ENCODE measurements around the gene ADK.

DNA sequence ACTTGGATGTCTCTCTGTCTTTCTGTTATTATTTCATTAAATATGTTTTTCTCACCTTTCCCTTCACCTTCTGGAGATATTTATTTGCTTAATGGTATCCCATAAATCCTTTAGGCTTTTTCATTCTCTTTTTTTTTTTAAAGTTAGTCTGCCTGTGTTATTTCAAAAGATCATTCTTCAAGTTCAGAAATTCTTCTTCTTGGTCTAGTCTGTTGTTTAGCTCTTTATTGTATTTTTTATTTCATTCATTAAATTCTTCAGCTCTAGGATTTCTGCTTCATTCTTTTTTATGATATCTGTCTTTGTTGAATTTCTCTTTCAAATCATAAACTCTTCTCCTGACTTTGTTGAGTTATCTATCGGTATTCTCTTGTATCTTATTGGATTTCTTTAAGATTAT is 363.3 kb downstream of the ADK start:
- TF ChIP-seq, protein P1, sequence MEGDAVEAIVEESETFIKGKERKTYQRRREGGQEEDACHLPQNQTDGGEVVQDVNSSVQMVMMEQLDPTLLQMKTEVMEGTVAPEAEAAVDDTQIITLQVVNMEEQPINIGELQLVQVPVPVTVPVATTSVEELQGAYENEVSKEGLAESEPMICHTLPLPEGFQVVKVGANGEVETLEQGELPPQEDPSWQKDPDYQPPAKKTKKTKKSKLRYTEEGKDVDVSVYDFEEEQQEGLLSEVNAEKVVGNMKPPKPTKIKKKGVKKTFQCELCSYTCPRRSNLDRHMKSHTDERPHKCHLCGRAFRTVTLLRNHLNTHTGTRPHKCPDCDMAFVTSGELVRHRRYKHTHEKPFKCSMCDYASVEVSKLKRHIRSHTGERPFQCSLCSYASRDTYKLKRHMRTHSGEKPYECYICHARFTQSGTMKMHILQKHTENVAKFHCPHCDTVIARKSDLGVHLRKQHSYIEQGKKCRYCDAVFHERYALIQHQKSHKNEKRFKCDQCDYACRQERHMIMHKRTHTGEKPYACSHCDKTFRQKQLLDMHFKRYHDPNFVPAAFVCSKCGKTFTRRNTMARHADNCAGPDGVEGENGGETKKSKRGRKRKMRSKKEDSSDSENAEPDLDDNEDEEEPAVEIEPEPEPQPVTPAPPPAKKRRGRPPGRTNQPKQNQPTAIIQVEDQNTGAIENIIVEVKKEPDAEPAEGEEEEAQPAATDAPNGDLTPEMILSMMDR (IDR thresholded peaks at IDR 0.05): no peak
- no peak for TF ChIP-seq POLR2A (IDR thresholded peaks at IDR 0.05)

All from right lobe of liver (tissue), 4 donors.